NOMO-1 (cell line): Measurements from ENCODE around the gene DUT.
"Not testable (repeated sequence)": the region's sequence is repeated elsewhere in the genome, so short reads cannot be mapped to it uniquely, and the experiment has no call there.

ENCODE experiments used
- DNase-seq, 2 experiments: peaks; one replicate each; lab custom pipeline; 2025; ENCODE audit not compliant: unreplicated experiment in 2 of 2; lab: John Stamatoyannopoulos, UW

DUT gene

GRCh38 chr15:48326180-48326579 is 5.0 kb upstream of the DUT start:
- not testable (repeated sequence) for DNase-seq

- DNase-seq: no peak
Observed at GRCh38 chr15:48330105-48330785, 984 bp upstream of the DUT start.

GRCh38 chr15:48331796-48332641 is 790 bp downstream of the DUT start:
- peak; percentile 77 to 80 for DNase-seq

- DNase-seq: no peak
Observed at GRCh38 chr15:48332642-48333034, 1.4 kb downstream of the DUT start.

- DNase-seq: peak in 1 of 2 experiments; percentile 26
Observed at GRCh38 chr15:48333540-48333939, 2.3 kb downstream of the DUT start.

GRCh38 chr15:48334260-48334659 is 3.0 kb downstream of the DUT start:
- DNase-seq: peak; percentile 9 to 62

GRCh38 chr15:48336940-48337339 is 5.7 kb downstream of the DUT start:
- no peak for DNase-seq

- no peak for DNase-seq
Observed at GRCh38 chr15:48337607-48338006, 6.4 kb downstream of the DUT start.

GRCh38 chr15:48340111-48340510 is 8.9 kb downstream of the DUT start:
- no peak for DNase-seq

- DNase-seq: no peak
Observed at GRCh38 chr15:48343865-48344264, 12.6 kb downstream of the DUT start.

- DNase-seq: no peak
Observed at GRCh38 chr15:48345516-48345915, 14.3 kb downstream of the DUT start.

- peak; percentile 44 to 64 for DNase-seq
Observed at GRCh38 chr15:48352474-48353072, 21.3 kb downstream of the DUT start.

GRCh38 chr15:48354694-48355303 is 23.6 kb downstream of the DUT start:
- peak in 1 of 2 experiments; percentile 26 for DNase-seq

- DNase-seq: peak; percentile 20 to 63
Observed at GRCh38 chr15:48355377-48355776, 24.1 kb downstream of the DUT start.

GRCh38 chr15:48358229-48359152 is 27.3 kb downstream of the DUT start:
- peak in 1 of 2 experiments; percentile 34 for DNase-seq

- no peak for DNase-seq
Observed at GRCh38 chr15:48360841-48361240, 29.6 kb downstream of the DUT start.

- DNase-seq: no peak
Observed at GRCh38 chr15:48361685-48362084, 30.5 kb downstream of the DUT start.

GRCh38 chr15:48363474-48363873 is 32.2 kb downstream of the DUT start:
- no peak for DNase-seq

GRCh38 chr15:48365575-48365974 is 34.3 kb downstream of the DUT start:
- no peak for DNase-seq
